Epithelial cell of proximal tubule (primary cell): ENCODE results near the gene HOXA9. TPM values are rescaled to one million over a fixed set of nuclear protein-coding genes. Genes with fewer than 3 reads are reported as not detected.
A peak's percentile ranks its signal among the peaks of the same experiment; 100 is the strongest.

Experiments
- DNase-seq: peaks from one replicate; pipeline ENCODE4 v3.0.0-alpha.2; 2011; ENCODE audit warnings: low read depth
- H3K4me3 ChIP-seq: 2 replicates; pipeline ENCODE4 v1.5.1; 2011; ENCODE audit warnings: low read depth, mild to moderate bottlenecking, low read length
- CTCF ChIP-seq: conservative IDR thresholded peaks from 2 replicates; pipeline ENCODE4 v1.5.1; 2012; ENCODE audit warnings: low read depth, mild to moderate bottlenecking, low read length
- total RNA-seq: library from RNA; depleted of rRNA; stranded (reverse); fragments of >200 nt; gene quantifications from 2 replicates; pipeline ENCODE4 v1.2.3, GENCODE V29; 2015

Gene HOXA9
- total RNA-seq, 1 donor from 2014 or later, result 104 TPM

- DNase-seq, result no peak
- peak overlapping the region; percentile 37 for H3K4me3 ChIP-seq
- peak; percentile 75 for TF ChIP-seq CTCF
These were observed 45.2 kb upstream of the HOXA9 start for GRCh38 chr7:27210441-27211083.

- DNase-seq, result no peak
- TF ChIP-seq CTCF, result no peak
- no peak overlapping the region for H3K4me3 ChIP-seq
These were observed 44.6 kb upstream of the HOXA9 start for GRCh38 chr7:27209933-27210440.

GRCh38 chr7:27208998-27209397 lies 43.7 kb upstream of the HOXA9 start:
- DNase-seq, result no peak
- no peak for TF ChIP-seq CTCF
- no peak overlapping the region for H3K4me3 ChIP-seq

- DNase-seq, result no peak
- TF ChIP-seq CTCF, result no peak
- no peak overlapping the region for H3K4me3 ChIP-seq
These were observed 42.1 kb upstream of the HOXA9 start for GRCh38 chr7:27207348-27207985.

- no peak overlapping the region for H3K4me3 ChIP-seq
- DNase-seq, result no peak
- TF ChIP-seq CTCF, result no peak
These were observed 40.3 kb upstream of the HOXA9 start for GRCh38 chr7:27205325-27206280.

- no peak overlapping the region for H3K4me3 ChIP-seq
- DNase-seq, result no peak
- TF ChIP-seq CTCF, result no peak
These were observed 39.5 kb upstream of the HOXA9 start for GRCh38 chr7:27204851-27205322.
